Activated naive CD4-positive, alpha-beta T cell treated with anti-CD3 and anti-CD28 coated beads, Interleukin-2, amount 10 ng/mL, durations not matched to agents 7 days and 5 days (primary cell): ENCODE data around the gene SCRT2.
A peak's percentile ranks its signal among the peaks of the same experiment; 100 is the strongest.
"Not testable (repeated sequence)": the region's sequence is repeated elsewhere in the genome, so short reads cannot be mapped to it uniquely, and the experiment has no call there.

Experiments used
- CTCF ChIA-PET: fragments of 350-600 bp; sonication (Branson Sonifier 250); formaldehyde crosslinking; loops from one replicate; lab custom pipeline; 2021; ENCODE audit warnings: antibody characterized with exemption; lab: Charles Lee
- DNase-seq: peaks from one replicate; pipeline ENCODE4 v3.0.0-alpha.2; 2020
- H3K27ac Mint-ChIP-seq: one replicate; pipeline ENCODE4 v1.8.0; 2021; ENCODE audit warnings: mild to moderate bottlenecking, moderate library complexity, mixed read lengths
- H3K27me3 Mint-ChIP-seq: one replicate; pipeline ENCODE4 v1.8.0; 2021; ENCODE audit warnings: mild to moderate bottlenecking, mixed read lengths
- H3K36me3 Mint-ChIP-seq: one replicate; pipeline ENCODE4 v1.8.0; 2021; ENCODE audit warnings: mixed read lengths
- H3K4me1 Mint-ChIP-seq: one replicate; pipeline ENCODE4 v1.8.0; 2021; ENCODE audit warnings: mixed read lengths
- H3K4me3 Mint-ChIP-seq: one replicate; pipeline ENCODE4 v1.8.0; 2021; ENCODE audit warnings: mild to moderate bottlenecking, moderate library complexity, mixed read lengths
- H3K9me3 Mint-ChIP-seq: one replicate; pipeline ENCODE4 v1.8.0; 2021; ENCODE audit warnings: mixed read lengths

Gene SCRT2

DNA sequence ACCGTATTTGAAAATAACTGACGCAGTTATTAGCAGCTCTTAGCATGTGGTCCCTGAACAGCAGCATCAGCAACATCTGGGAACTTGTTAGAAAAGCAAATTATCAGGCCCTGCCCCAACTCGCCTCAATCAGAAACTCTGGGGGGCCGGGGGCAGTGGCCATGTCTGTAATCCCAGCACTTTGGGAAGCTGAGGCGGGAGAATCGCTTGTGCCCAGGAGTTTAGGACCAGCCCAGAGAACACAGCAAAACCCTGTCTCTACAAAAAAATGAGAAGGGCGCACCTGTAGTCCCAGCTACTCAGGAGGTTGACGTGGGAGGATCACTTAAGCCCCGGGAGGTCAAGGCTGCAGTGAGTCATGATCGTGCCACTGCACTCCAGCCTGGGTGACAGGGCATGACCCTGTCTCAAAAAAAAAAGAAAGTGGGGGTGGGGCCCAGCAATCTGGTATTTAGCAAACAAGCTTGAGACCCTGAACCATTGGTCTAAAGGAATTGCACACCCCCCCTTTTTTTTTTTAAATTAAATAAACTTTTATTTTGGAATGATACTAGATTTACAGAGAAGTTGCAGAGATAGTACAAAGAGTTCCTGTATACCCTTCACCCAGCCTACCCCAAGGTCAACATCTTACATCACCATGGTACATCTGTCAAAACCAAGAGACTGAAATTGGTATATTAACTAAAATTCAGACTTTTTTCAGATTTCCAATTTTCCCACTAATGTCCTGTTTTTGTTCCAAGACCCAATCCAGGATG, 29.3 kb downstream of the SCRT2 start:
- no peak for DNase-seq
- H3K4me3 Mint-ChIP-seq = no peak overlapping the region
- no peak overlapping the region for H3K27ac Mint-ChIP-seq
- H3K36me3 Mint-ChIP-seq = peaks cover 20% of the 10 kb centered on the region
- peaks cover 3% of the 10 kb centered on the region for H3K9me3 Mint-ChIP-seq
- CTCF ChIA-PET = interaction anchor here (0.7 to 4.1 kb wide), 21 partner anchors 10 to 403 kb away, joined by 3 to 36 read pairs (median 5); no protein-coding TSS in a partner anchor
- peaks cover 13% of the 10 kb centered on the region for H3K4me1 Mint-ChIP-seq
- peaks cover 30% of the 10 kb centered on the region for H3K27me3 Mint-ChIP-seq

DNA sequence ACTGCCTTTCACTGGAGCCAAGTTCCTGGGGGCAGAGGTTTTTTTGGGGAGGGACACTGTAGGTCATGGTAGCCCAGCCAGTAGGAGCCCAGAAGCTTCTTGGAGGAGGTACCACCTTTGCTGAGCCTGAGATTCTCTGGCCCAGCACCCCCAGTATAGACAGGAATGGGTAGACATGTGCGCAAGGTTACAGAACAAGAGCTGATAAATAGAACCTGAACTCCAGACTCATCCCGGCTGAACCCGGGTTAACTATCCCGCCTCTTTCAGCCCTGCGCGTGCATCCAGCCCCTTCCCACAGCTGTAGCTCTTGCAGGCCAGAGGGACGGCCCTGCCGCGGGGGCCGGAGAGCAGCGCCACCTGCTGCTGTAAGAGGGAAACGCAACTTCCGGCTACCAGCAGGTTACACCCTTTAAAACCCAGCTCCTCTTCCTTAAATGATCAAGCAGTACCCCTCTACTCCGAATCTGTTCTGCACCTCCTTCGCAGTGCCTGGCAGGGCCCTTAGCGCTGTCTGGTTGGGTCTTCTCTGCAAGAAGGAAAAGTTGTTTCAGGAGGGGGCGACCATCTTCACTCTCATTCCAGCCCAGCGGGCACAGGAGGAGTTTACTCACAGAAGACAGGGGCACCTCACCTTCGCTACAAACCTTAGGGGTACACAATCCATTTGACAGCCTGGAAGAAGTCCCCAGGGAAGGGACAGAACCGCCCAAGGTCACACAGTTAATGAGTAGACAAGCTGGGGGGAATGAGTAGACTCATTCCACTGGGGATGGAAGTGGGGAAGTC, 30.1 kb downstream of the SCRT2 start:
- H3K4me3 Mint-ChIP-seq = no peak overlapping the region
- peaks cover 38% of the 10 kb centered on the region for H3K27me3 Mint-ChIP-seq
- H3K4me1 Mint-ChIP-seq = peaks cover 12% of the 10 kb centered on the region
- DNase-seq = peak; percentile 77
- H3K36me3 Mint-ChIP-seq = peaks cover 17% of the 10 kb centered on the region
- H3K9me3 Mint-ChIP-seq = peaks cover 4% of the 10 kb centered on the region
- H3K27ac Mint-ChIP-seq = no peak overlapping the region
- CTCF ChIA-PET = interaction anchor here (0.6 to 4.1 kb wide), 24 partner anchors 9 to 441 kb away, joined by 3 to 36 read pairs (median 4); no protein-coding TSS in a partner anchor

DNA sequence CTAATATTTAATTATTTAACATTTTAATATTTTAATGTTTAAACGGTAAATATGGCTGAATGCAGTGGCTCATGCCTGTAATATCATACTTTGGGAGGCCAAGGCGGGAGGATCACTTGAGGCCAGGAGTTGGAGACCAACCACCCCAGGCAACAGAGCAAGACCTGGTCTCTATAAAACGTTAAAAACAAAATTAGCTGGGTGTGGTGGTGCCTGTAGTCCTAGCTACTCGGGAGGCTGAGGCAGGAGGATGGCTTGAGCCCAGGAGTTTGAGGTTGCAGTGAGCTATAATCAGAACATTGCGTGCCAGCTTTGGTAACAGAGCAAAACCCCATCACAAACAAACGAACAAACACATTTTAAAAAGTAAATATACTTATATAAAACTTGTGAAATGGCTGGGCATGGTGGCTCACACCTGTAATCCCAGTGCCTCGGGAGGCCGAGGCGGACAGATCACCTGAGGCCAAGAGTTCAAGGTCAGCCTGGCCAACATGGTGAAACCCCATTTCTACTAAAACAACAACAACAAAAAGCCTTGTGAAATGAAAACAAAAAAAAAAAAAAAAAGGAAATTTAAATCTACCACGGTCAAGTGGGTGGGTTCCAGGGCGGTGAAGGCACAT, 30.8 kb downstream of the SCRT2 start:
- Mint-ChIP-seq H3K4me3 (no peak overlapping the region), H3K27ac (no peak overlapping the region), H3K36me3 (peaks cover 17% of the 10 kb centered on the region), H3K4me1 (peaks cover 12% of the 10 kb centered on the region), H3K27me3 (peaks cover 45% of the 10 kb centered on the region), H3K9me3 (peaks cover 4% of the 10 kb centered on the region)
- CTCF ChIA-PET = interaction anchor here (0.6 to 4.1 kb wide), 18 partner anchors 8 to 440 kb away, joined by 3 to 36 read pairs (median 4); no protein-coding TSS in a partner anchor
- no peak for DNase-seq

DNA sequence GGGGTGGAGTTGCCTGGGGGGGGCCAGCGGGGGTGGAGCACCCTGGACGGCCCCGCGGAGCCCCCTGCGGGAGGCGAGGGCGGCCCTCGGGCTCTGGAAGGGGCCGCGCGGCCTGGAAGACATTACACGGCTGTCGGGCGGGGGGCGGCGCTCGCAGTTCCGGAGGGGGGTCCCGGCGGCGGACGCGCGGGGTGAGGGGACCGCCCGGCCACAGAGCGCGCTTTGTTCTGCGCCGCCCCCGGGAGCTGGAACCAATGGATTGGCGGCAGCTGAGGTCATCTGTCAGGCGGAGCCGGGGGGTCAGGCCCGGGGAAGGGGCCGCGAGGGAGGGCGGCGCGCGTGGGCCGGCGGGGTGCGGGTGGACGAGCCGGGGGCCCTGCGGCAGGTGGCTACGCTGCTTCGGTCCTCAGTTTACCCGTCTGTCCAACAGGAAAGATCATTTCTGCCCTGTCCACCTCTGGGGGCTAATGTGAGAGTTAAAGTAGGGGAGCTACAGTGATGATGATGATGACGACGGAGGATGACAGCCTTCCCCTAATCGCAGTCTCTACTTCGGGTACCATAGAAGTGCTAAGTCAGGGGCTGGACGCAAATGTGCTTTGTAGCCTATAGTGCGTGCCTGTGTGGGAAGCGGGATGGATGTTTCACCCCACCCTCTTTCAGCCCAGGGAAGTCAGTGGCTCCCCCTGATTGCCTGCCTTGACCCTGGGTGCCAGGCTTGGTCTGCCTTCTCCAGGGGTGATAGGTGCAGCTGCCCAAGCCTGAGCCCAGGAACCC, 33.0 kb downstream of the SCRT2 start:
- H3K9me3 Mint-ChIP-seq = peaks cover 4% of the 10 kb centered on the region
- no peak overlapping the region for H3K4me3 Mint-ChIP-seq
- CTCF ChIA-PET = no interaction called here
- H3K27me3 Mint-ChIP-seq = peaks cover 52% of the 10 kb centered on the region
- peaks cover 12% of the 10 kb centered on the region for H3K4me1 Mint-ChIP-seq
- peaks cover 6% of the 10 kb centered on the region for H3K36me3 Mint-ChIP-seq
- DNase-seq = no peak
- H3K27ac Mint-ChIP-seq = no peak overlapping the region

DNA sequence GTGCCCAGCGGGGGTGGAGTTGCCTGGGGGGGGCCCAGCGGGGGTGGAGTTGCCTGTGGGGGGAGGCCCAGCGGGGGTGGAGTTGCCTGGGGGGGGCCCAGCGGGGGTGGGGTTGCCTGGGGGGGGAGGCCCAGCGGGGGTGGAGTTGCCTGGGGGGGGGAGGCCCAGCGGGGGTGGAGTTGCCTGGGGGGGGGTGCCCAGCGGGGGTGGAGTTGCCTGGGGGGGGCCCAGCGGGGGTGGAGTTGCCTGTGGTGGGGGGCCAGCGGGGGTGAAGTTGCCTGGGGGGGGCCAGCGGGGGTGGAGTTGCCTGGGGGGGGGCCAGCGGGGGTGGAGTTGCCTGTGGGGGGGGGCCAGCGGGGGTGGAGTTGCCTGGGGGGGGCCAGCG, 33.6 kb downstream of the SCRT2 start:
- H3K27me3 Mint-ChIP-seq = peaks cover 56% of the 10 kb centered on the region
- not testable (repeated sequence) for H3K36me3 Mint-ChIP-seq, H3K9me3 Mint-ChIP-seq, H3K4me3 Mint-ChIP-seq, DNase-seq, H3K27ac Mint-ChIP-seq
- H3K4me1 Mint-ChIP-seq = peaks cover 12% of the 10 kb centered on the region
- CTCF ChIA-PET = interaction anchor here (1.0 kb wide), 1 partner anchor 13 kb away, joined by 3 read pairs; no protein-coding TSS in a partner anchor

DNA sequence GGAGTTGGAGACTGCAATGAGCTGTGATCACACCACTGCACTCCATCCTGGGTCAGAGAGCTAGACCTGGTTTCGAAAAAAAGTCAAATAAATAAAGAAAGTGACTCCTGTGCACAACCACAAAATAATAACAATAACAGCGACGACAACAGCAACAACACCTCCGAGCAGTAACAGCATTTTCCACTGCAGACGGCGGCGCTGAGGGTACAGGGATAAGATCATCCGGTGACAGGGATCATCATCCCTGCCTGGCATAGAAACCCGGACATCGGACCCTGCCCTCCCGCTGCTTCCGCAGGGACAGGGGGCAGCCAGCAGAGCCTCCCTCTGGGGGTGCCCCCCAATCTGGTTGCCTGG, 34.1 kb downstream of the SCRT2 start:
- Mint-ChIP-seq H3K36me3 (peaks cover 1% of the 10 kb centered on the region), H3K4me1 (peaks cover 12% of the 10 kb centered on the region), H3K27ac (no peak overlapping the region), H3K4me3 (no peak overlapping the region), H3K27me3 (peaks cover 56% of the 10 kb centered on the region), H3K9me3 (peaks cover 4% of the 10 kb centered on the region)
- CTCF ChIA-PET = interaction anchor here (1.0 kb wide), 1 partner anchor 13 kb away, joined by 3 read pairs; no protein-coding TSS in a partner anchor
- DNase-seq = no peak

DNA sequence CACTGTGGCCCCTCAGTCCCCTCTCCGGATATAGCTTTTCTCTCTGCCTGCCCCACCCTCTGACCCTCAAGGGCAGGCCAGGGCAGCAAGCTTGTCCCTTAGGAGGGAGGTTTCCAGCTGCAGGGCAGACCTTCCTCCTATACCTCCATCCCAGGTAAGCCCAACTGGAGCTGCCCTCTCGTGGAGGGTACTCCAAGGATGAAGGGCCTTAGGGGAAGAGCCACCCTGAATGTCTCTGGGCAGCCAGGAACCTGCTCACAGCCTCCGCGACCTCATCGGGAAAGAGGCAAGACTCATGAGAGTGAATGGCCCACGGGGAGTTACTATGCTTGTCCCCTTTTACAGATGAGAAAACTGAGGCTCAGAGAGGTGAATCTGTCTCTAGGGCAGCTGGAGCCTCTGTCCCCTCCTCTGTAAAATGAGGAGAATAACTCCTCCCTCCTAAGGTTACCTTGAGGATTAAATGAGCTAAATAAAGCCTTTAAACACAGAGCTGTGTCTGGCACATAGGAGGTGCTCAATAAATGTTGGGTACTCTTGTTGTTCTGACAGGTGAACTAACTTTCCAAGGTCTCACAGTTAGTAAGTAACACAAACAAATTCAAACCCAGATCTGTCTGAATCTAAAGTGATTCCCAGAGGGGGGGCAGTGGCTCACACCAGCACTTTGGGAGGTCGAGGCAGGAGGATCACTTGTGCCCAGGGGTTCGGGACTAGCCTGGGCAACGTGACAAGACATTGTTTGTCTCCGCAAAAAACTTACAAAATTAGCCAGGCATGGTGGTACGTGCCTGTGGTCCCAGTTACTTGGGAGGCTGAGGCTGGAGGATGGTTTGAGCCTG, 34.7 kb downstream of the SCRT2 start:
- Mint-ChIP-seq H3K4me3 (no peak overlapping the region), H3K4me1 (peaks cover 12% of the 10 kb centered on the region), H3K27ac (no peak overlapping the region), H3K36me3 (peaks cover 1% of the 10 kb centered on the region), H3K27me3 (peaks cover 62% of the 10 kb centered on the region), H3K9me3 (peaks cover 4% of the 10 kb centered on the region)
- DNase-seq = no peak
- CTCF ChIA-PET = interaction anchor here (1.0 to 1.2 kb wide), 2 partner anchors 14 to 233 kb away, joined by 3 read pairs; no protein-coding TSS in a partner anchor

DNA sequence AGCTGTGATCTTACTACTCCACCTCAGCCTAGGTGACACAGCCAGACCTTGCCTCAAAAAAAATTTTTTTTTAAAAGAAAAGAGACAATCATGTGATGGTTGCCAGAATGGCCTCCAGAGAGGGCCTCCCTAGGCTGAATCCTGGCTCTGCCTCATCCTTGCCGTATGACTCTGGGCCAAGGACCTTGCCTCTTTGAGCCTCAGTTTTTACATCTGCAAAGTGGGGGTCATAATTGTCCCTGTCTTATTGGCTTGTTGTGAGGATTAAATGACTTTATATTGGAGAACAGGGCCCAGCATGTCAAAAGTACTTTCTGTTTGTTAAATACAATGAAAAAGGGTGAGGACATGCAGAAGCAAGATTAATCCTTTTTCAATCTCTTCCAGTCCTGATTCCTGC, 37.0 kb downstream of the SCRT2 start:
- no peak for DNase-seq
- no peak overlapping the region for H3K4me3 Mint-ChIP-seq
- H3K27me3 Mint-ChIP-seq = peaks cover 62% of the 10 kb centered on the region
- CTCF ChIA-PET = no interaction called here
- H3K36me3 Mint-ChIP-seq = peaks cover 1% of the 10 kb centered on the region
- H3K4me1 Mint-ChIP-seq = peaks cover 7% of the 10 kb centered on the region
- peaks cover 4% of the 10 kb centered on the region for H3K9me3 Mint-ChIP-seq
- no peak overlapping the region for H3K27ac Mint-ChIP-seq

DNA sequence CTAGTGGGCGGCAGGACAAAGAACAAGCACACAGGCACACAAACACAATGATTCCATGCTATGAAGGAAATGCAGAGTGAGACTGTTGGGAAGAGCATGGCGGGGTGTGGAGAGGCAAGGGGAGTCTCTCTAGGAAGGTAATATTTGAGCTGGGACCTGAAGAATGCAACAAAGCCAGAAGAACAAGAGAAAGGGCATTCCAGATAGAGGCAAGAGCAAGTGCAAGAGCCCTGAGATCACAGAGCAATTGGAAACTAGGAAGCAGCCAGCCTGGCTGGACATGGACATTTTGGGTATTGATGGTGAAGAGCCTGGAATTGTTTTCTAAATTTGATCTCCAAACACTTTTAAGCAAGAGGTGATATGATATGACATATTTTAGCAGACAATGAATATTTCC, 38.0 kb downstream of the SCRT2 start:
- CTCF ChIA-PET = interaction anchor here (1.3 kb wide), 1 partner anchor 14 kb away, joined by 3 read pairs; no protein-coding TSS in a partner anchor
- H3K4me3 Mint-ChIP-seq = no peak overlapping the region
- peaks cover 5% of the 10 kb centered on the region for H3K4me1 Mint-ChIP-seq
- peaks cover 52% of the 10 kb centered on the region for H3K27me3 Mint-ChIP-seq
- no peak overlapping the region for H3K27ac Mint-ChIP-seq
- DNase-seq = no peak
- H3K9me3 Mint-ChIP-seq = peaks cover 4% of the 10 kb centered on the region
- H3K36me3 Mint-ChIP-seq = peaks cover 1% of the 10 kb centered on the region

DNA sequence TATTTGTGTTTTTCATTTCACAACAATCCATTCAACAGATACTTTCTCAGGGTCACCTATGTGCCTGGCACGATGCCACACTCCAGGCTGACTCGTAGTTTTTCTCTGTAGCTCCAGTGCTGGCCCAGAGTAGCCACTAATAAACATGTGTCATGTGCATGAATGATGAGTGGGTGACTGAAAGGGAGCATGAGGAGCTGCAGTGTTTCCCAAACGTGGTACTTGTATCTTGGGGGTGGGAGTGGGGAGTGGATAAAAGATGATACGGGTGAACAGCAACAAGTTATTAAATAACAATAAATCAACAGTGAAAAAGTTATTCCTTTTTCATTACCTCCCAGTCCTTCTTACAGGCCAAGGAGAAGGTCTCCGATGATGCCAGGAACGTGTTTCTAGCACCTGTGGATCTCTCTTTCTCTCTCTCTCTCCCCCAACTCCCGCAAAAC, 39.7 kb downstream of the SCRT2 start:
- peaks cover 41% of the 10 kb centered on the region for H3K27me3 Mint-ChIP-seq
- no peak overlapping the region for H3K27ac Mint-ChIP-seq
- no peaks in the 10 kb centered on the region for H3K4me1 Mint-ChIP-seq
- no peak overlapping the region for H3K4me3 Mint-ChIP-seq
- CTCF ChIA-PET = interaction anchor here (1.5 kb wide), 1 partner anchor 10 kb away, joined by 6 read pairs; no protein-coding TSS in a partner anchor
- no peaks in the 10 kb centered on the region for H3K9me3 Mint-ChIP-seq
- no peak for DNase-seq
- H3K36me3 Mint-ChIP-seq = no peaks in the 10 kb centered on the region

DNA sequence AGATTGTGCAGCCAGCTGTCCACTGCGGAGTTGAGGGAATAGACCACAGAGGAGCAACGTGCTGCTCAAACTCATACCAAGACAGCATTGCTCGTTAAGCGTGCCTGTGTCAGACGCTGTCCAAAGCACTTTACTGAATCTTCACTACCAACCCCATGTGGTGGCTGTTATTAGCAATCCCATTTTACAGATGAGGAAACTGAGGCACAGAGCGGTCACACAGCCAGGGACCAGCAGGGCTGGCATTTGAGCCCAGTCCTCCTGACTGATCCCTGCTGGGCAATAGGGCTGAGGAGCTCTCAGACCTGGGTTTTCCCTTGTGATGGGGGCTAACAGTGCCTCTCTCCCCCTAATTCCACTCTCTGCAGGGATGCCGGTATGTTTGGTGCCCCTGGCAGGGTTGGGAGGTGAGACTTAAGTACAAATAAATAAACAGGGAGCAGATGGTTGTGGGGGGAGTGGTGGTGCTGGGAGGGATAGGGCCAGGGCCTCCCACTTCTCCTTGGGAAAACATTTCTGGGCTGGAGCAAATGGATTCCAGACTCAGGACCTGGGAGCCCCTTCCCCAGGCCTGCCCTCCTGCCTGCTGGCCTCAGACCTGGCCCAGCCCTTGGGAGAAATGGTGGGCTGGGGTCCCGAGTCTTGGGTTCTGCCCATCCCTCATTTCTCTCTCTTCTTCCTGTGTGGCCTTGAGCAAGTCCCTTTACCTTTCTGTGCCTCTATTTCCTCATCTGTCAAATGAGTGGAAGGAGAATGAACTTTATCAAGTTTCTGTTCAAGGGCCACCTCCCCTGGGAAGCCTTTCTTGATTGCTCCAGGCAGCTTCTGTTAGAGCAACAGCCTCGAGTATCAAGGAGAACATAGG, 40.3 kb downstream of the SCRT2 start:
- H3K4me1 Mint-ChIP-seq = no peaks in the 10 kb centered on the region
- CTCF ChIA-PET = interaction anchor here (1.5 kb wide), 1 partner anchor 10 kb away, joined by 6 read pairs; no protein-coding TSS in a partner anchor
- no peaks in the 10 kb centered on the region for H3K9me3 Mint-ChIP-seq
- H3K27ac Mint-ChIP-seq = no peak overlapping the region
- no peak overlapping the region for H3K4me3 Mint-ChIP-seq
- H3K36me3 Mint-ChIP-seq = no peaks in the 10 kb centered on the region
- no peak for DNase-seq
- peaks cover 38% of the 10 kb centered on the region for H3K27me3 Mint-ChIP-seq
